Activated CD4-positive, alpha-beta T cell treated with anti-CD3 and anti-CD28 coated beads, Interleukin-2, Interleukin-4, amounts not matched to agents 100 ng/mL and 50 ng/mL, durations not matched to agents 16 hours and 8 hours (primary cell): ENCODE measurements around the gene ARSG.

Experiments used
- DNase-seq: peaks from one replicate; pipeline ENCODE4 v3.0.0-alpha.2; 2020; ENCODE audit warnings: low spot score

The ARSG gene

DNA sequence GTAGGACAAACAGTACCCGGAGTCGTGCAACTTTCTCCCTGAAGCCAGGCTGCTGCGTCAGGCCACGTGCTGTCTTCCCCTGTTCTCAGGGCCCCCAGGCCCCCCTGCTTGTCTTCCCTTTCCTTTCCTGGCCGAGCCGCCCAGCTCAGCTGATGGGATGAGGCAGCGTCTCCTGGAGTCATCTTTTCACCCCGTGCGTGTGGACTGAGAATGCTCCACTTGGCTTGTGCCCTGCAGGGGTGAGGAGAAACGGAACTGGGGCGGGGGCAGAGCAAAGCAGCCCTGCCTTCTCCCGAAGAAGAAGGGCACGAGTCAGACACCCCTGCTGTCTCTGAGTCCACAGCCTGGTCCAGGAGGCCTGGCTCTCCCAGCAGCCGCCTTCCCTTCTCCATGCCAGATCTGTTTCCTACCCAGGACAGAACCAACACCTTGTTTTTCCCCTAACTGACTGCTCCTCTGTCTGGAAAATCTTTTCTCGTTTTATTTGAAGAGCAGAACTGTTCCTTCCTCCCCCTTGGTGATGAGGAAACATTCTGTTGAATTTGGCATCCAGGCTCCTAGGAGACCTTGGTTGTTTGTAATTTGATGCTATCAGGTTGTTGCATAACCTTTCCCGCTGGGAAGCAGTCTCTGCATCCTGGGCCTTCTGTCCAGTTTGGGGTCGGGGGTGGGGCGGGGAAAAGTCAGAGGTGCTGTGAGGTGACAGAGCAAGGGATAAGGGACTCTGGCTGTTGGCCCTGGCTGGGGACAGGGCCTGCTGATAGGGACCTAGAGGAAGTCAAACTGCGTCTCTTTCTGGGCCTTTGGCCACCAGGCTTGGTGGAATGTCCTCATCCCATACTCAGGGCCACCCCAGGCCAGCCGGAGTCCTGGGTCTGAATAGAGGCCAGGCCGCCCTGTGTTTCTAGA lies 87.2 kb downstream of the ARSG start:
- DNase-seq: no peak

DNA sequence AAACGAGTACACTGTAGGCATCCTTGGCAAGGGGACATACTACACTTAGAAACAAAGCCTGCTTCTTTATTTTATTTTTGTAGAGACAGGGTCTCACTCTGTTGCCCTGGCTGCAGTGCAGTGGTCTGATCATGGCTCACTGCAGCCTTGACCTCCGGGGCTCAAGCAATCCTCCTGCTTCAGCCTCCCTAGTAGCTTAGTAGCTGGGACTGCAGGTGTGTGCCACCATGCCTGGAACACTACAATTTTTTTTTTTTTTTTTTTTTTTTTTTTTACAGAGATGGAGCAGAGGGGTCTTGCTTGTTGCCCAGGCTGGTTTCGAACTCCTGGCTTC lies 87.8 kb downstream of the ARSG start:
- no peak for DNase-seq

DNA sequence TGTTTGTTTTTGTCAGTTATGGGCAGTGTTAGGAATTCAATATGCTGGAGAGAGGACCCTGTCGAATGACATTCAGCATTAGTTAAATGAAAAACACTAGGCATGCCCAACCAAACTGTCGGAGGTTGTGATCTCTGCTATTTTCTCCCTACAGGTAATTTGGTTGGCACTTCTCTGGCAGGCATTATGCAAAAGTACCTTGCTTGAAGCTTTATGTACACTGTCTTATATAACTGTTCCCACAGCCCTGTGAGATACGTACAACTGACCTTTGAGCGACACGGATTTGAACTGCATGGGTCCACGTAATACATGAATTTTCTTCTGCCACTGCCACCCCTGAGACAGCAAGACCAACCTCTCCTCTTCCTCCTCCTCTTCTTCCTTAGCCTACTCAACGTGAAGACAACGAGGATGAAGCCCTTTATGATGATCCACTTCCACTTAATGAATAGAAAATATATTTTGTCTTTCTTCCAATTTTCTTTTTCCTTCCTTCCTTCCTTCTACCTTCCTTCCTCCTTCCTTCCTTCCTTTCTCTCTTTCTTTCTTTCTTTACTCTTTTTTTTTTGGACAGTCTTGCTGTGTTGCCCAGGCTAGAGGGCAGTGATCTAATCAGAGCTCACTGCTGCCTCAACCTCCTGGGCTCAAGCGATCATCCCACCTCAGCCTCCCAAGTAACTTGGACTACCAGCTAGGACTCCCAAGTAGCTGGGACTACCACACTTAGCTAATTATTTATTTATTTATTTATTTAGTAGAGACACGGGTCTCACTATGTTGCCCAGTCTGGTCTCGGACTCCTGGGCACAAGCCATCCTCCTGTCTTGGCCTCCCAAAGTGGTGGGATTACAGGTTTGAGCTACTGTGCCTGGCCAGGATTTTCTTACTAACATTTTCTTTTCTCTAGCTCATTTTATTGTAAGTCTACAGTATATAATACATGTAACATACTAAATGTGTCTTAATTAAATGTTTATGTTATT lies 88.7 kb downstream of the ARSG start:
- no peak for DNase-seq

DNA sequence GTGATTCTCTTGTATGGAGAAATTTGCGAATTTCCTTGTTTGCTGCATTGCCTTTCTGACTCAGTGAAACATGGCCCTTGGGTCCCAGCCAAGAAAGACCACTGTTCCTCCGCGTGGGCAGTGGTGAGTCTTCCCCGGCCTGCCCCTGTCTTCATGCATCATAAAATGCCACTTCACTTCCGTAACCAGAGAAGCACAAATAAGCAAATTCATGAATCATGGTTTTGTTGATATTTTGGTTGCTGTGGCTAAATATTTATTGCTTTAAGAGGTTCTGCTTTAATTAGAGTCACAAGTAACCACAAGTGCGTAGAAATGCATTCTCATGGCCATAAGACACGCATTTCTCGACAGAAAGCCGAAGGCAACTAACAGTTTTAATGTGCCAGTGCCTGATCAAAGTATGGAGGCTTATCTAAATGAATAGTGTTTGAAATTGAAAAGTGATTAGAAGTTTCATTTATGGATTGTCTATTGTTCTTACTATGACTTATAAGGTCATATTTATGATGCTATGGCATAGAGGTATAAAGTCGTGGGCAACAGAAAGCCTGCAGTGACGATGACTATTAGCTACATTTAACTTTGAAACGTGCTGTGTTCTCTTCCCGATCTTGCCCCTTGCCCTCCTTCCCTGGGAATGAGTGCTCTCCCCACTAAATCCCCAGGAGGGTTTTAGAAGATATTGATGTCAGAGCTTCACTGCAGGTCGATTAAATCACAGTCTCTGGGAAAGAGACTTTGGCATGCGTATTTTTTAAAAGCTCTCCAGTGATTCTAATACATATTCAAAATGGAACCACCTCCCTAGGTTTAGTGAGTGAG lies 90.0 kb downstream of the ARSG start:
- DNase-seq: no peak

DNA sequence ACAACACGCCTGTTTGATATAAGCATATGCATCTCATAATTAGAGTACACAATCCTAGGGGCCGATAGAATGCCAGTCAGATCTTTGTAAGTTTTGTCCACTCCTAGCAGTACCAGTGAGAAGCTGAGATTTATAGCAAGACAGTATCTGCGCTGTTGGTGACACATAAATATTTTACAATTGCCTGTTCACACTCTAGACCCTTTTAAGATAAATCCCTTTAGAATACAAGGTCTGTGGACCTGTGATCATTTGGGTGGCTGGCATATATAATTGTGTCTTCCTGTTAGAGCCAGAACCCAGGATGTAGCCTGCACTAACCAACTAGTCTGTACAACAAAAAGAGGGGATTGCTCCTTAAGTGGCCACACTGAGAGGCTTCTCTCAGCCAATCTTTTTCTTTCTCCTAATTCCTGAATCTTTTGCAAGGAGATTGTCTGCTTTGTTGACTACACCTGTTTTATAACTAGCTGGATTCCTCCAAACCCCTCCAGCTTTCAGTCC lies 91.3 kb downstream of the ARSG start:
- no peak for DNase-seq

DNA sequence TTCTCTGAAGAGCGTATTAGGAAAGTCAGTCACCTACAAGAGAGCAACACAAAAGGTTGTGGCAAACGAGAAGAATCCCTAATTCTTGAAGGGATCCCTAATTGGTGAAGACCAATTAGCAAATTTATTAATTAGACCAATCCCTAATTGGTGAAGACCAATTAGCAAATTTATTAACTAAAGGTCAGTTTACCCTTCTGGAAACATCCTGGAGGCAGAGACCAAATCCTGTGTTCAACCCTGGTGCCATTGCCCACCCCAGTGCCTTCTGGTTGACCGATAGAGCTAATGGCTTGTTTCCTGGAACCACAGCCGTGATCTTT lies 91.8 kb downstream of the ARSG start:
- DNase-seq: no peak

DNA sequence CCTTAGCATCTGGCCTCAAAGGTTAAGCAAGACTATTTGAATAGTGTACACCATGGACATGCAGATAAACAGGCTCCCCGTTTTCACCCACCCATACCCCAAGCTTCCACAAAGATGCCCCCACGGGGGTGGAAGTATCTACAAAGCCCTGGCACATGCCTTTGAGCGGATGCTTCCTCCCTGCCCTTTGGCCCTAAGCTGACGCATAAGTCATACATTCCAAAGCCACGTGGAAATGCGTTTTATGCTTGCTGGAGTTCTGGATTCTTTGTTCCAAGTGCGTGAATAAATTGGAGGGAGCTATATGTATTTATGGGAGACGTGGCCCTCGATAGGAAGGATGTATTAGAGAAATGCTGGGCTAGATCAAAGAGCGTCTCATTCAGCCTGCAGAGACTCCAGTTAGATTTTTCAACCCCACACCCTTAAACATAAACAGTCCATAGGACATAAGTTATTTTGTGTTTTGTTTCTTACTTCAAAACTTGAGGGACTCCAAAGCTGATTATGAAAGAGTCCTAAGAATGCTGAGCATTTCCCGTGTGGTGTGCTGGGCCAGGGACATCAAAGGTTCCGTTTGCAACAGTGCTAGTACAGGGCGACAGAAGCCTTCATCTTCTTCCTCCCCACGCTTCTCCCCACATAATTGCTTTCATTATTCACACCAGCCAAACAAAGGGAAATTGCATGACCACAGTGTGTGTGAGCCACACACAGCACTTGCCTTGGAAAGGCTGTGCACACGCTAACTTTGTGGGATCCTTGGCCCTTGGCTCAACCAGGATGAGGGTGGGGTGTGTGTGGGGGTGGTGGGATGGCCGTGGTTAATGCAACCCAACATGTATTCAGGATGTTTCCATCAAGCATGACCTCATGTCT lies 92.4 kb downstream of the ARSG start:
- no peak for DNase-seq

DNA sequence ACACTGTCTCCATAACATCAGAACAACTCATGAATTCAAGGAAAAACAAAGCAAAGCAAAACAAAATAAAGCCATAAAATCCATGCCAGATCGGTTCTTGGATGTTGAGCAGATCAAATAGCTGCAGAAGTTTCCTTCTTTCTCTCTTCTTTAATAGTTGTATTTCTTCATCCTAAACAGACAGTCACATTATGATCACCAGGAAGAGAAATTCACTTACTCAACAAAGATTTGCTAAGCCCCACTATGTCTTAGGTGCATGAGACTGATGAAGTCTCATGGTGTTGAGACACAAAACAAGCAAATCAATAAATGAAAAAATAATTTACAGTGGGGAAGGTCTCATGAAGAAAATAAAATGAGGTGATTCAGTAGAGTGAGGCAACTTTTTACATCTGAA lies 93.2 kb downstream of the ARSG start:
- DNase-seq: no peak

DNA sequence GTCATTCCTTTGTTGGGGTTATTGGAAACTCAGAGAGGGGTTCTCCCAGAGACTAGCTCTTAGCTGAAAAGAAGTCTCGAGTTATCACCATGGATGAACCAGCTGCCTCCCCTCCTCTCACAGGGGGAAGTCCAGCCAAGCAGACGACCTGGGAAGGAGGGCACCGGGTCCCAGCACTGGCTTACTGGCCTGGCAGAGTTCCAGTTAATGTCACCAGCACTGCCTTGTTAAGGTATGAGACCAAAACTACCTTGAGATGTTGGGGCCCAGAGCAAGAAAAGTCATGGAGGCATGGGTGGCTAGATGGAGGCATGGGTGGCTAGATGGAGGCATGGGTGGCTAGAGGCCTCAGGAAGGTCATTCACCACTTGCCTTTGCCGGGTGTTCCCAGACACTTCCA lies 93.6 kb downstream of the ARSG start:
- DNase-seq: no peak

DNA sequence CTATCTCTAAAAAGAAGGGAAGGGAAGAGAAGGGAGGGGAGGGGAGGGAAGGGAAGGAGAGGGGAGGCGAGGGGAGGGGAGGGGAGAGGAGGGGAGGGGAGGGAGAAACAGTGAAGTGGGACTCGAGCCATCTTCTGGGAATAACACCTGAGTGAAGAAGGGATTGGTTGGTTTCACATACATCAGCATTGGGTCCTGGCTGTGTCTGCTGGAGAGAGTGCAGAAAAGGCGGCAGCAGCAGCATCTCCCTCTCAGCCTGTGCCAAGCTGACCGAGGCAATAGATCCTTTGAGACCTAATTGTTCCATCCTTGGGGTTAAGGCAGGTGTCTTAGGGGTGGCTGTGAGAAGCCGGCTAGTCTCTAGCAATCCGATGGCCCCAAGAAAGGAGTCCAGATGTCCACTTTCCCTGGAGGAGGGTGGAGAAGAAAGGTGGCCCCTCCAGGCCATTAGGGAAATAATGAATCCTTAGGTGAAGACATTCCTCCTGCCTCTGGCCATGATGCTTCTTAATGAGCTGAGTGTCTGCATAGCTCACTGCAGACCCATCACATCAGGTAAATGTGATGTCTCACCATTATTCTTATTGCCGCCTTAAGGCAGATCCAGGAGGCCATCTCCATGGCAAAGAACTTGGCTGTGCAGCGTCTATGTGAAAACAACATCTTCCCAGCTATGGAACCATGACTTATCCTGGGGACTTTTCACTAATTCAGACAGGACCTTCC lies 94.4 kb downstream of the ARSG start:
- DNase-seq: no peak

DNA sequence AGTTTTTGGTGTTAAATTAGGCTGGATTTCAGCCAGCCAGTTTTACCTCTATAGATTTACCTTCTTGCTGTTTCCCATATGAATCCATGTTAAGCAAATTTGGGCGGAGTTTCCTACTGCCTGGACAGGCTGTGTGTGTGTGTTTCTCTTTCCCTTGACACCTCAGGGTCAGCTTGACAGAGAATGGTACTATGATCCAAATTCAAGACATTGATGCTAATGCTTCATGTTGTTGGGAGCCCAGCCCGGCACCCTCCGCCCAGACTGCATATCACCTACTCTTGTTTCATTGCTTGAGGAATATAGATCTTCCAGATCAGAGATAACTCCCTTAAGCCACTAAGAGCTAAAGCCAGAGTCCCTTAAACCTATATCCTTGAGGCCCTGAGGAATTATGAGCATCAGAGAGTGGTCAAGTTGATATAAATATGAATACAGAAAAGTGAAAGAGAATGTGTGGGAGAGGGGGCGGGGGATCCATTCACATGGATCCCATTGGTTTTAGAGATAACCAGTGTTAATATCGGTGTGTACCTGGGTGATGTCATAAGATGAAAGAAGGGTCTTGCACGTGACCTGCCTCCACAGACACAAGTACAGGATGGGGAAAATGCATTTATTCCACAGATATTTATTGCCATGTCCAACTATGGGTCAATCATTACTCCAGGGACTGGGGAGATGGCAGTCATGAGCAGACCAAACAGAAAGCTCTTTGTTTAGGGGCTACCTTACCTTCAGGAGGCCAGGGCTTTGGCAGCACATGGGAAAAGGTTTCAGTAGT lies 96.3 kb downstream of the ARSG start:
- no peak for DNase-seq

DNA sequence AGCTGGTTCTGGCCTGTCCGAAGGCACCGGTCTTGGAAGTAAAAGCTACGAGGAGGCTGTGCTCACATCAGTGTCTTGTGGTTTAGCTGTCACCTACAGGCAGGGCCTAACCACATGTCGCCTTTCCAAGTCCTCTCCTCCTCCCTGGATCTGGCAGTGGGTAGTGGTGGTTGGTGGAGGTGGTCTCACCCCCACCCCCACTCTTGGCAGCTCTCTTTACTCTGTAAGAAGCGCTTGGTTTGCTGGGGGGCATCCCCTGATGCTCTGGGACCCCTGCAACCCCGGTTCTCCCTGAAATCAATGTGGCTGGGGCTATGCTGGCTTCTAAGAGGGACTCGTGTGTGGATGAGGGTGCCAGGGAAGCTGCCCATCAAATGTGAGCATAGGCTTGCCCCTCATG lies 97.7 kb downstream of the ARSG start:
- DNase-seq: no peak

DNA sequence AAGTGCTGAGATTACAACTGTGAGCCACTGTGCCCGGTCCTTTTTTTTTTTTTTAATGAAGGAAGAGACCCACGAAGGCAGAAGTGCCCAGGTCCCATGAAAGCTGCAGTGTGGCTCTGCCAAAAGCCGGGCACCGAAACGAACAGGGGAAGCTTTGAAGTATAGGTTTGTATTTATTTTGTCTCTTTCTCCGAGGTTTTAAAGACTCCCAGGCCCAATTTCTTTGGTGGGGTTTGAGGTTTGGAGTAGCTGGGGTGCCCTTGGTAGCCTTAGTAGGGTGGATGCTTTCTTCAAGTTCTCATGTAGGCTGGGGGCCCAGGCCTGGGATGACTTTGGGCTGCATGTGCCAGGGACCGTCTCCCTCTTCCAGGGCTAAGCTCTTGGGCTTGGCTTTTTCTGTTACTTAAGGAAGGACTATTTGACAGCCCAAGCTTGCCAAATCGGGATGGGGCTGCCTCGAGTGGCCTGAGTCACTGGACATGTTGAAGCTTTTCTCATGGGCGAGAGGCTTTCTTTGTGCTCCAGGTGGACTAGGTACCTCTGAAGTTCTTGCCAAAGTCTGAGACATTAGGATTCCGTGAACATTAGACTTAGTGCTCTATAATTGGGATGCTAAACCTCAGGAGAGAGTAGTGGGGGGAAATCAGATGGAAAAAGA lies 99.7 kb downstream of the ARSG start:
- DNase-seq: no peak

DNA sequence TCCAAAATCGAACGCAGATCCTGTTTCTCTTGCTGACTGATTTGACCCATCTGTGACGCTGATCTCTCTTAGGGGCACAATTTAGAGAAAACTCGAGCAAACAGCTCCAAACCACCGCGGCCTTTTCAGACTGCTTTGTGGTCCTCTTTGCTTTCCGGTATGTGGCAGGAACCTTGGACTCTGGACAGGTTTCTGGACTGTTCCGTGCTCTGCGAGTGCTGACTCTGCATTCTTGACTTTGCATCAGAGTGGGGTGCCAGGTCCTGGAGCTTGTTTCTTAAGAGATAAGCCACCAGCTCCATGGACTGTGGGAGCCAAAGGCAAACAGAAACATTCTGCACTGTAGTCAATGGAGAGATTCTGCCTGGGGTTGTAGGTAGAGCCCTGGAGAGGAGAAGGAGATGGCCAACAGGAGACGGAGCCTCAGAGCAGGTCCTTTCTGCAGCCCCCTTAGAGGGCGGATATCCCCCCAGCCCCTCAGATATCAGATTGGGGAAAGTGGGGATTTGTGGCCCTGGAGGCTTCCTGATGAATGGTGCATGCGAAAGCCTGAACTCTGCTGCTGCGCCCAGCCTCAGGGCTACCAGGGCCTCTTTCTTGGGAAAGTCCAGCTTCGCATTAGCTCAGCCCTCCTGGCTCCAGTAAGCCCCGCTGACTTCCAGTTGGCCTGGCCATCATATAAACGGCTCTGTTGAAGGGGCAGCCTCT lies 100.4 kb downstream of the ARSG start:
- no peak for DNase-seq

DNA sequence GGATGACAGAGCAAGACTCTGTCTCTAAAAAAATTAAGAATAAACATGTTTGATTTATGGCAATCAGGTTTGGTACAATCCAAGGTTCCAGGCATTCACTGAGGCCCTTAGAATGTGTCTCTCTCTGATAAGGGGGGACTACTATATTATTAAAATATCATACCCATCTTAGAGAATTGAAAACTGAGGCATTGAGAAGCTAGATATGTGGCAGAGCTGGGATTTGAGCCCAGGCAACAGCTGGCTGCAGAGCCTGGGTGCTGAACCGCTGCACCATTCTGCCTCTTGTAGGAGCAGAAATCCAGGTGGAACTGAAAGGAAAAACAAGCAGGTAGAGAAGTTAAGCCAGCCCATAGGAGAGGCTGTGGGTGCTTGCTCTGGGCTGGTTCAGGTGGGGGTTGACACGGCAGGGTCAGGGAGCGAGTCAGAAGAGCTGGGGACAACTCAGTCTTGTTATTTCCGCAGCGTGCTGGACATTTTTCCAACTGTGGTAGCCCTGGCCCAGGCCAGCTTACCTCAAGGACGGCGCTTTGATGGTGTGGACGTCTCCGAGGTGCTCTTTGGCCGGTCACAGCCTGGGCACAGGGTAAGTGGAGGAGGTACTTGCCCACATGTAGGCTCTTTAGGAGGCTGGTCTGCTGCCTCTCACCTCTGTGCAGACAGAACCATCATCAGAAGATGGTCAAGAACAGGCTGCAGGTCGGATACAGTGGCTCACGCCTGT lies 103.5 kb downstream of the ARSG start:
- DNase-seq: no peak

DNA sequence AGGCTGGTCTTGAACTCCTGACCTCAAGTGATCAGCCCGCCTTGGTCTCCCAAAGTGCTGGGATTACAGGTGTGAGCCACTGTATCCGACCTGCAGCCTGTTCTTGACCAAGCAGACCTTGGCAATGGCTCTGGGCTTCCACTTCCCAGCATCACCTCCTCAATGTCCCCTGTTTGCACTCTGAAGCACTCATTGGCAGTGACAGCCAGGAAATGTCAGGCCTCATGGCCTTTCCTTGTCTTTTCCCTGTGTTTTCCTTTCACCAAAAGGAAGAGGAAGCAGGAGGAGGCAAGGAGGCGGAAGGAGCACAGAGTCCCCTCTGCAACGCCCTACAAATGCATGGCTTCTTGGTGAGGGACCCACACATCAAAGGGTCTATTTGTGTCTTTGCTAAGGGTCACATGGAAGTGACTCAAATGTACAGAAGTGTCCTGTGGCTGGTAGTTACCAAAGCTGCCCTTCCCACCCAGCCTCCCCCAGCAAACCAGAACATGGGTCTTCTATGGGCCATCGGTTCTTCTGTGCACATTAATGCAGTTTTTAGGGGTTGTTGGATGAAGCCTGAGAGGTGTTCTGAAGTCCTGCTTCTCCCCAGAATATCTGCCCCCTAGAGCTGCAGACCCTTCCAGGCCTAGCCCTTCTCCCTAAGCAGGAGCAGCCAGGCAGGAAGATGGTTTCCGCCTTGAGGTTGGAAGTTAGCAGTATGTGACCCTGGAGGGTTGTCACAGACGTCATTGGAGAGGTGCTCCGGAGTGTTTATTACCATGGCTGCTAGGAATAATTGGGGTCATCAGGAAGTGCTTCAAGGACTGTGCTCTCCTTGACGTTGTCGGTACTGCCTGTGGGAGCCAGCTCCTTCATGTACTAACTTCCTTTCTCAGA lies 105.2 kb downstream of the ARSG start:
- no peak for DNase-seq

DNA sequence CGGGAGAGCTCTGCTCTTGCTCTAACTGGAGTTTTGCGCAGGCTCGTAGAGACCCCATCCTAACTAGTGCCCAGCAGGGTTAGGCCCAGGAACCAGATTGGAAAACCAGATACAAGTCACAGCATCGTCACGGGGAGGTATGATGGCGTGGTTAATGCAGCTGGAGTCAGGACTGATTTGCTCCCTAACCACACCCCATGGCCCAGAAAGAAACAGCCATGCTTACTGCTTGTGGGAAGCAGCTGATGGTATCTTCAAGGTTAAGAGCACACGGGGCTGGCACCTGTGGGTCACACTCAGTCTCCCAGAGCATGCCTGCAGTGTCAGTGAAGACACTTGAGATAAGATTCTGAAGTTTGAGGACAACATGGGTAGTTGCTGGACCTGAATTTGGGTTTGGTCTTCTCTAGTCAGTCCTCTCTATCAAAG lies 105.8 kb downstream of the ARSG start:
- no peak for DNase-seq
